GM10248 (cell line): Measurements from ENCODE around the gene FBXL17.

Source experiments
- CTCF ChIA-PET: fragments of 300-600 bp; sonication (Branson Sonifier 250); formaldehyde crosslinking; extraction: SDS; loops from one replicate; lab custom pipeline; 2021; ENCODE audit warnings: antibody characterized with exemption; lab: Yijun Ruan, JAX
- POLR2A ChIA-PET: fragments of 350-650 bp; sonication (Branson Sonifier 250); formaldehyde crosslinking; extraction: SDS; loops from one replicate; lab custom pipeline; 2020; ENCODE audit warnings: antibody characterized with exemption; lab: Yijun Ruan, JAX
- DNase-seq: peaks from one replicate; pipeline ENCODE4 v3.0.0; 2012; ENCODE audit errors: extremely low spot score
- CTCF ChIP-seq: IDR thresholded peaks from 2 replicates; pipeline ENCODE4 v1.5.1; 2012; ENCODE audit warnings: mild to moderate bottlenecking, low read depth; ENCODE audit errors: extremely low read depth, missing control alignments, control extremely low read depth

Gene FBXL17

GRCh38 chr5:108124596-108124995, 257.3 kb downstream of the FBXL17 start:
- TF ChIP-seq CTCF = no peak
- POLR2A ChIA-PET = no interaction called here
- no peak for DNase-seq
- CTCF ChIA-PET = no interaction called here

DNA sequence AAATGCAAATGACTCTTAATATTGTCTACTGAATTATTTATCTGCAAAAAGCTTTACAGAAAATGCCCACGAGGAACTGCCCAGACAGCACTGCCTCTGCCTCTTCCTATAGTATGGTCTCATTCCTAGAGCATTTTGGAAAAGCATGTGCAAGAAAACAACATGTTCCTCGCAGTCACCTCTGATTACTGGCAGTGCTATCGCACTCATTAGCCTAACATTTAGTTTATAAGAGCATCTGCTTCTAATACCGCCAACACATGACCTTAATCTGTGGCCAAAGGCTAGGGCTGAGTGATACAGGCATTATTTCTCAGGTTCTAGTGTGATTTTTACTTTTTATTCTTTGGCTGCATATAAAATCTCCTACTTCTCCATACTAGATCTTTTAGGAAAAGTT, 259.2 kb downstream of the FBXL17 start:
- DNase-seq = no peak
- no peak for TF ChIP-seq CTCF
- CTCF ChIA-PET = no interaction called here
- POLR2A ChIA-PET = no interaction called here

DNA sequence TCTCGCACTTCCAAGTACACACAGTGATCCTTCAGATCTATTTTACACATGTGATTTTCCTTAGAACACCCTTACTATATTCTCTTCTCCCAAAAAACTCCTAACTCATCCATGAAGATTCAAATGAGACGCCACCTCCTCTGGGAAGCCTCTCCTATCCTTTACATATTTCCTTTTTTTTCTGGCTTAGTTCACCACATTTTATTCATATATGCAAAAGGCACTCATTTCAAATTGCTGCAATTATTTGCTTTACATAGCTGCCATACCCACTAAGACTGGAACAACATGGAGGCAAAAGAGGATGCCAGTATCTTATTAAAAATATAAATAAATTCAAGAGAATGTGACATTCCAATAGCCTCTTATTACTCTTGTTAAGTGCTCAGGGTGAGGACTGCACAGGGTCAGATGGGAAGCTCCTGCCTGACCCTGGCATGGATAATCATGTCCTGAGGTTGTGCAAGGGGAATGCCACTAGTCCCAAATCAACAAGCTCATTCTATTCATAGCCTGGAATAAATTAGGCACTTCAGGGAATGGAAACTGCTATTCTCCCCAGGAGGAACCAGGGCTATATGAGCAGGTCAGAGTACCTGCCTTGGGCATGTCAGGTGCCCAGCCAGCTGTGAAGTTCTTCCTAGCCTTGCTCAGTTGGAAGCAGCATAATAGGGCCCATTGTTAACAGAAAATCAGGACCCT, 262.9 kb downstream of the FBXL17 start:
- POLR2A ChIA-PET = no interaction called here
- CTCF ChIA-PET = no interaction called here
- no peak for TF ChIP-seq CTCF
- no peak for DNase-seq

DNA sequence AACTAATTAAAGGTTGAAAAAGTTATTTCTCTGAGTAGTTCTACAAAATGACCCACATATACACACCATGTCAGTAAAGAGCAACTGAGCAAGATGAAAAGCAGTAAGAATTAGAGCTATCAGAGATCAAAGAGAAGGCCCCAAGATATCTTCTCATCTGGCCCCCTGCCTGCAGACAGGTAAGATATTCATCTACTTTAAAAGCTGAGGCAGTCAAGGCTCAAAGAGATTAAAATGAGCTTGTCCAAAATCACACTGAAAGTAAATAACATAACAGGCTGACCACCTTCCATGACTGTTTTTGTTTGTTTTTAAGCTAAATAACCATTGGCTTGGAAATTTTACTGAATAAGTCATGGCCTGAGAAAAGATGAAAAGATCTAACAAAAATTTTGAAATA, 266.2 kb downstream of the FBXL17 start:
- no peak for DNase-seq
- CTCF ChIA-PET = interaction anchor here (1.1 kb wide), 3 partner anchors 12 to 145 kb away, joined by 3 read pairs; no protein-coding TSS in a partner anchor
- no peak for TF ChIP-seq CTCF
- POLR2A ChIA-PET = no interaction called here

- no peak for DNase-seq
- TF ChIP-seq CTCF = no peak
- POLR2A ChIA-PET = no interaction called here
These were observed 267.9 kb downstream of the FBXL17 start for GRCh38 chr5:108113950-108114349.

DNA sequence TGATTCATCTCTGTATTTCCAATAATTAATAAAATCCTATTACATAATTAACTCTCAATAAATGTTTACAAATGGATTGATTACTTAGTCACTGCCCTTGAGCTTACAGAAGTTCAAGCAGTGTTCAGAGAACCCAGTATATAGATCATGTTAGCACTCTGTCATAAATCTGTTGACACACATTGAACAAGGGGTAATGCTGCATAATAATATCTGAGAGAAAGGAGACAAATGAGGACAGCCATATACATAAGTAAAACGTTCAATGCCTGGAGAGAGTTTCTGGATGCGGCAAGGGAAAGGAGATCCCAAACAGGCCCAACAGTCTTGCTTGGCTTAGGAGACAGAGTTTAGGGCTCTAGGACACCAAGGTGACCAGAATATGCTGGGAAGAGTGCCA, 270.2 kb downstream of the FBXL17 start:
- no peak for TF ChIP-seq CTCF
- no peak for DNase-seq
- ChIA-PET CTCF (no interaction called here), POLR2A (no interaction called here)

More at GRCh38 chr5:108113950-108114349, 267.9 kb downstream of the FBXL17 start:
- CTCF ChIA-PET = no interaction called here
